Panc1 (cell line): ENCODE results near the gene SSUH2. TPM values are rescaled to one million over a fixed set of nuclear protein-coding genes. Genes with fewer than 3 reads are reported as not detected.

ENCODE experiments used
- ATAC-seq: fragments of 200-7000 bp; cut with Tn5 transposase; 2 replicates; pipeline ENCODE4 v1.9.1; 2020; ENCODE audit warnings: mild to moderate bottlenecking, moderate library complexity
- BruUV-seq: library from RNA; stranded (reverse); fragments of 400-500 nt; replicated peaks from 2 replicates; lab custom pipeline; 2021; lab: Mats Ljungman, UMichigan
- CTCF ChIA-PET: fragments of 300-600 bp; sonication (Branson Sonifier 250); formaldehyde crosslinking; loops from one replicate; lab custom pipeline; 2022; ENCODE audit warnings: antibody characterized with exemption; lab: Charles Lee
- POLR2A ChIA-PET: fragments of 300-600 bp; sonication (Branson Sonifier 250); formaldehyde crosslinking; loops from one replicate; lab custom pipeline; 2022; ENCODE audit warnings: antibody characterized with exemption; lab: Charles Lee
- DNase-seq: peaks from one replicate; pipeline ENCODE4 v3.0.0-alpha.2; 2010; ENCODE audit warnings: low read depth, low spot score
- H3K27ac ChIP-seq: 2 replicates; pipeline ENCODE4 v1.5.1; 2011; ENCODE audit warnings: mild to moderate bottlenecking, low read length, inconsistent platforms
- H3K27me3 ChIP-seq: fragments of 200-500 bp; sonication (Bioruptor generic); 2 replicates; pipeline ENCODE4 v1.6.0; 2014; ENCODE audit warnings: low read length, inconsistent platforms; ENCODE audit not compliant: control insufficient read depth, insufficient read depth
- H3K36me3 ChIP-seq: fragments of 200-500 bp; sonication (Bioruptor generic); 2 replicates; pipeline ENCODE4 v1.5.1; 2014; ENCODE audit warnings: inconsistent platforms, mild to moderate bottlenecking, low read length, moderate library complexity; ENCODE audit not compliant: control insufficient read depth, insufficient read depth
- H3K4me1 ChIP-seq: 2 replicates; pipeline ENCODE4 v1.5.1; 2011; ENCODE audit warnings: inconsistent platforms, mild to moderate bottlenecking, low read length, moderate library complexity; ENCODE audit not compliant: control insufficient read depth, insufficient read depth
- H3K4me3 ChIP-seq, 2 experiments: 2 replicates each; pipeline ENCODE4 v1.5.1; 2011 to 2012; ENCODE audit warnings: low read depth in 2 of 2, low read length in 2 of 2, mild to moderate bottlenecking in 2 of 2, inconsistent platforms in 1 of 2, moderate library complexity in 1 of 2
- H3K9me3 ChIP-seq: fragments of 200-500 bp; sonication (Bioruptor generic); 2 replicates; pipeline ENCODE4 v1.5.1; 2014; ENCODE audit warnings: low read depth, mild to moderate bottlenecking, inconsistent platforms, low read length, moderate library complexity; ENCODE audit not compliant: control insufficient read depth, insufficient read depth
- CTCF ChIP-seq: fragments of 450-650 bp; IDR thresholded peaks from 2 replicates; pipeline ENCODE4 v1.5.1; 2017; ENCODE audit warnings: mild to moderate bottlenecking
- POLR2AphosphoS5 ChIP-seq: IDR thresholded peaks from 2 replicates; pipeline ENCODE4 v1.6.1; 2012; ENCODE audit warnings: mild to moderate bottlenecking, low read depth, low read length, moderate library complexity
- REST ChIP-seq, 2 experiments: IDR thresholded peaks; 2 replicates each; pipeline ENCODE4 v1.6.1; 2011 to 2012; ENCODE audit warnings: low read depth in 2 of 2, control low read depth in 1 of 2, low read length in 1 of 2, mild to moderate bottlenecking in 1 of 2, moderate library complexity in 1 of 2; ENCODE audit not compliant: insufficient read depth in 1 of 2
- SIN3A ChIP-seq: IDR thresholded peaks from 2 replicates; pipeline ENCODE4 v1.6.1; 2012; ENCODE audit warnings: low read depth, mild to moderate bottlenecking, low read length, moderate library complexity, borderline replicate concordance; ENCODE audit not compliant: insufficient read depth
- TCF7L2 ChIP-seq: IDR thresholded peaks from 2 replicates; pipeline ENCODE4 v1.6.1; 2011; ENCODE audit warnings: mild to moderate bottlenecking, low read depth, low read length, inconsistent platforms
- in situ Hi-C: cut with HindIII; loops from 2 replicates; pipeline ENCODE4 v1.10.0; 2016; ENCODE audit warnings: low sequenced_read_pairs, low pct_unique_long_range_greater_than_20kb
- intact Hi-C: fragments of 100-400 bp; cut with micrococcal nuclease; formaldehyde crosslinking; loops from one replicate; pipeline ENCODE4 v1.10.0; 2022; ENCODE audit not compliant: unreplicated experiment
- total RNA-seq: library from RNA; stranded (reverse); gene quantifications from one replicate; pipeline ENCODE4 v1.2.1, GENCODE V29; 2021; ENCODE audit not compliant: unreplicated experiment

The SSUH2 gene
- total RNA-seq, 1 experiment from 2014 or later = not detected

GRCh38 chr3:8642001-8642400 is 2.6 kb downstream of the SSUH2 start:
- no TSS peak for BruUV-seq
- no peak for TF ChIP-seq SIN3A
- intact Hi-C loops = no loop called here
- ChIA-PET CTCF (no interaction called here), POLR2A (no interaction called here)
- Histone ChIP-seq H3K9me3 (no peaks in the 10 kb centered on the region), H3K27me3 (no peaks in the 10 kb centered on the region), H3K27ac (no peak overlapping the region), H3K36me3 (no peaks in the 10 kb centered on the region), H3K4me1 (no peaks in the 10 kb centered on the region; the same call in 1 of the 2 replicates), H3K4me3 (no peak overlapping the region)
- ATAC-seq (no peak), DNase-seq (no peak)
- in situ Hi-C loops = no loop called here

GRCh38 chr3:8641472-8641871 is 3.1 kb downstream of the SSUH2 start:
- no peak overlapping the region for H3K4me3 ChIP-seq
- in situ Hi-C loops = no loop called here
- CTCF ChIA-PET = no interaction called here
- DNase-seq (no peak), ATAC-seq (no peak)
- BruUV-seq = no TSS peak
- no peak overlapping the region for H3K27ac ChIP-seq
- H3K27me3 ChIP-seq = no peaks in the 10 kb centered on the region
- H3K9me3 ChIP-seq = no peaks in the 10 kb centered on the region
- TF ChIP-seq CTCF (no peak), POLR2AphosphoS5 (no peak), SIN3A (no peak), REST (IDR thresholded peaks at IDR 0.05; ENCODE audit: insufficient read depth in 1 of 2, low read depth in 2 of 2, low read length in 1 of 2) (no peak), TCF7L2 (no peak)
- intact Hi-C loops = no loop called here
- no peaks in the 10 kb centered on the region for H3K36me3 ChIP-seq
- no peaks in the 10 kb centered on the region; the same call in 1 of the 2 replicates for H3K4me1 ChIP-seq
- POLR2A ChIA-PET = no interaction called here

- no peaks in the 10 kb centered on the region for H3K27me3 ChIP-seq
- H3K9me3 ChIP-seq = no peaks in the 10 kb centered on the region
- no peak overlapping the region for H3K27ac ChIP-seq
- no peak for TF ChIP-seq SIN3A
- no peak for TF ChIP-seq REST (IDR thresholded peaks at IDR 0.05; ENCODE audit: insufficient read depth in 1 of 2, low read depth in 2 of 2, low read length in 1 of 2)
- no peak for TF ChIP-seq POLR2AphosphoS5
- no peak for TF ChIP-seq TCF7L2
- TF ChIP-seq CTCF = no peak
- no peaks in the 10 kb centered on the region for H3K36me3 ChIP-seq
- BruUV-seq = no TSS peak
- H3K4me3 ChIP-seq = no peak overlapping the region
- no peak for ATAC-seq
- ChIA-PET CTCF (interaction anchor here (0.6 kb wide), 1 partner anchor 19 kb away, joined by 4 read pairs; no protein-coding TSS in a partner anchor), POLR2A (no interaction called here)
- DNase-seq = no peak
- intact Hi-C loops (no loop called here), in situ Hi-C loops (no loop called here)
- H3K4me1 ChIP-seq = no peaks in the 10 kb centered on the region
These were observed 4.4 kb downstream of the SSUH2 start for GRCh38 chr3:8640223-8640622.
